T-helper 2 cell treated with Interferon-gamma antibody and Interleukin-4, amounts not matched to agents 5 μg/mL and 100 μg/mL, for 36 hours (primary cell): ENCODE measurements around the gene GLI2.

Experiments
- DNase-seq: peaks from one replicate; pipeline ENCODE4 v3.0.0; 2021; ENCODE audit warnings: low spot score
- H3K27ac Mint-ChIP-seq: one replicate; pipeline ENCODE4 v1.8.0; 2021; ENCODE audit warnings: mild to moderate bottlenecking, mixed read lengths
- H3K27me3 Mint-ChIP-seq: one replicate; pipeline ENCODE4 v1.8.0; 2021; ENCODE audit warnings: low read depth, mixed read lengths
- H3K36me3 Mint-ChIP-seq: one replicate; pipeline ENCODE4 v1.8.0; 2021; ENCODE audit warnings: low read depth, mixed read lengths
- H3K4me1 Mint-ChIP-seq: one replicate; pipeline ENCODE4 v1.8.0; 2021; ENCODE audit warnings: low read depth, mixed read lengths
- H3K4me3 Mint-ChIP-seq: one replicate; pipeline ENCODE4 v1.8.0; 2022; ENCODE audit warnings: mild to moderate bottlenecking, moderate library complexity, mixed read lengths
- H3K9me3 Mint-ChIP-seq: one replicate; pipeline ENCODE4 v1.8.0; 2021; ENCODE audit warnings: mixed read lengths

Gene GLI2

DNA sequence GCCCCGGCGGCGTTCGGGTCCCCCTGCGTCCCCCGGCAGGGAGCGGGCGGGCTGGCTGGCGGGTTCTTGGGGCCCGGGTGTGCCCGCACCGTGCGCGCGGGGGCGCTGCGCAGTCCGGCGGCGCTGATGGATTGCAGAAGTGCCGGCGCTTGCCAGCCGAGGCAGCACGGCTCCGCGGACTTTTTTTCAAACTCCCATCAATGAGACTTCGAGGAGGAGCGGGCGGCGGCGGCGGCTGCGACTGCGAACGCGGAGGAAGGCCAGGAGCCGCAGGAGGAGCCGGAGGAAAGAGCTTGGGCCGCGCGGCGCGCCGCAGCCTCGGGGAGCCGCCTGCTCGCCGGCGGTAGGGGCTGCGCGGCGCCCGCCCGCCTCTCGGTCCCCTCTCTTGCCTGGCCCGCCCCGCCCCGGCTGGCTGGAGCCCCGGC, at the start of gene GLI2:
Gene GLI2 (plus strand): TSS at position 123 of the 425 bp plus-strand sequence. CDS start 61,453 bp downstream, outside the sequence.
- H3K4me1 Mint-ChIP-seq = peaks cover 5% of the 10 kb centered on the region
- no peak within 1 kb of the TSS for H3K27ac Mint-ChIP-seq
- DNase-seq = peak; percentile 33
- no peaks in the 10 kb centered on the region for H3K9me3 Mint-ChIP-seq
- no peaks in the 10 kb centered on the region for H3K36me3 Mint-ChIP-seq
- peaks cover 67% of the 10 kb centered on the region for H3K27me3 Mint-ChIP-seq
- H3K4me3 Mint-ChIP-seq = peak within 1 kb of the TSS; percentile 59

DNA sequence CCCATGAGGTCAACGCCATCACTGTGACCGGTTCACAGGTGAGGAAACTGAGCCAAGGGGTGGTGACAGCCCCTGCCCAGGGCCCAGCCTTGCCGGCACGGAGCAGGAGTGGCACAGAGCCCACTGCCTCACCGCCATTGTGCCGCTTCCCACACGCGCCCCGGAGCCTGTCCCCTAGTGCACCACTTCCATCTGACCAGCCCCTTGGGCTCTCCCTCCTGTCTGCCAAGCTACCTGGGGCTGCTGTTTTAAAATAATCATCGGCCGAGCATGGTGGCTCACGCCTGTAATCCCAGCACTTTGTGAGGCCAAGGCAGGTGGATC, 49.7 kb upstream of the GLI2 start:
- Mint-ChIP-seq H3K36me3 (no peaks in the 10 kb centered on the region), H3K9me3 (no peaks in the 10 kb centered on the region), H3K4me1 (no peaks in the 10 kb centered on the region), H3K27ac (no peak overlapping the region), H3K27me3 (no peaks in the 10 kb centered on the region), H3K4me3 (no peak overlapping the region)
- DNase-seq = no peak

DNA sequence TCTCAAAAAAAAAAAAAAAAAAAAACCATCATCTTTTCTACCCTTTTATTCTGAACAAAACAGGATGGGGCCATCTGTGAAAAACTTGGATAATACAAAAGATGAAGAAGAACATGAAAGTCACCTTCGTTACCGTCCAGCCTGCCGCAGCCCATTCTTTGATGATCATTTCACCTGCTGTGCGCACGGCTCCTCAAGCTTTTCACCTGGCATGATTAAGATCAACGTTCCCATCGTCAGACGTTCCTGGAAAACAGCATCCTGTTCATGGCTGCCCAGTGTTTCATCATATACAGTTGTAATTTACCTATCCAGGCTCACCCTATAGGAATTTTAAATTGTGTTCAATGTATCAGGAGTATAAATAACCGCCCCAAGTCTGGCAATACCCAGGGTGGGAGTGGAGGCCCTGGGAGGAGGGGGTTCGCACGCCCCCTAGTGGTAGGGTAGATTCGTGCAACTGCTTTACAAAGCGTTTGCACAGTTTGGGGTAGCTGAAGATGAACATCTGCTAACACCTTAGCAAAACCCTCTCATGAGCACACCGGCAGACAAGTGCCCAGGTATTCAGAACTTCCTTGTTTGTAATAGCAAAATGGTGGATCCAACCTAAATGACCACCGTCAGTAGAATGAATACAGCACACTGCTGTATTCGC, 49.0 kb upstream of the GLI2 start:
- no peaks in the 10 kb centered on the region for H3K36me3 Mint-ChIP-seq
- H3K4me3 Mint-ChIP-seq = no peak overlapping the region
- H3K27ac Mint-ChIP-seq = no peak overlapping the region
- H3K9me3 Mint-ChIP-seq = no peaks in the 10 kb centered on the region
- no peak for DNase-seq
- no peaks in the 10 kb centered on the region for H3K4me1 Mint-ChIP-seq
- no peaks in the 10 kb centered on the region for H3K27me3 Mint-ChIP-seq

DNA sequence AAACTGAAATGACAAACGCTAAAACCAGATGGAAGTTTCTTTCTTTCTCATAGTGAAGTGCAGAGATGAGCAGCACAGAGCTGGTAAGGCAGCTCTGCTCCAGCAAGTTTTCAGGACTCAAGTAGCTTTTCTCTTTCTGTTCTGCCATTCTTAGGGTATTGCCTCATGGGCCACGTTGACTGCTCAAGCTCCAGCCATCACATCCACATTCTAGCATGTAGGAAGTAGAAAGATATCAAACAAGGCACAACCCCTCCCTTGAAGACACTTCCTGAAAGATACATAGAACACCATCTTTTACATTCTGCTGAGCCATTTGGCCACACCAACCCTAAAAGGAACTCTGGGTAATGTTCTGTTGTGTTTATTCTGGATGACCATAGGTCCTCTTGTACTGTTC, 48.5 kb upstream of the GLI2 start:
- Mint-ChIP-seq H3K27me3 (no peaks in the 10 kb centered on the region), H3K27ac (no peak overlapping the region), H3K4me3 (no peak overlapping the region), H3K9me3 (no peaks in the 10 kb centered on the region), H3K4me1 (no peaks in the 10 kb centered on the region), H3K36me3 (no peaks in the 10 kb centered on the region)
- DNase-seq = no peak

DNA sequence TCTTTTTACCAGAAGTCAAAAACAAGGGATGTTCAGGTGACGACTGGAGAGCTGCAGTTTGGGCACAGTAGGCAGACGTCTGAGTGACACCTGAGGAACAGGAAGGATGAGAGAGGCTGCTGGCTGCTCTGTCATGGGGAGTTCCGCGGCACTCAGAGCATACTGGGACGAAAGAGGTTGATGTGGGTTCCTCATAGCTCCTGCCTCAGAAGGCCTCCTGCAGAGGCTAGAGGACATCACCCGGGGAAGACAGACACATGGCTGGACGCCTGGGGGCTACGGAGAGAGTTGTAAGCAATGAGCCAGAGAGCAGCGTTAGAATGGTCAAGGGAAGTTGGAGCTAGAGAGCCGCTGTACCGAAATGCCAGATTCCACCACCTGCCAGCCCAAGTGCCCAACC, 45.1 kb upstream of the GLI2 start:
- Mint-ChIP-seq H3K9me3 (no peaks in the 10 kb centered on the region), H3K27ac (no peak overlapping the region), H3K4me3 (no peak overlapping the region), H3K36me3 (no peaks in the 10 kb centered on the region), H3K27me3 (peaks cover 12% of the 10 kb centered on the region), H3K4me1 (peaks cover 2% of the 10 kb centered on the region)
- DNase-seq = no peak

DNA sequence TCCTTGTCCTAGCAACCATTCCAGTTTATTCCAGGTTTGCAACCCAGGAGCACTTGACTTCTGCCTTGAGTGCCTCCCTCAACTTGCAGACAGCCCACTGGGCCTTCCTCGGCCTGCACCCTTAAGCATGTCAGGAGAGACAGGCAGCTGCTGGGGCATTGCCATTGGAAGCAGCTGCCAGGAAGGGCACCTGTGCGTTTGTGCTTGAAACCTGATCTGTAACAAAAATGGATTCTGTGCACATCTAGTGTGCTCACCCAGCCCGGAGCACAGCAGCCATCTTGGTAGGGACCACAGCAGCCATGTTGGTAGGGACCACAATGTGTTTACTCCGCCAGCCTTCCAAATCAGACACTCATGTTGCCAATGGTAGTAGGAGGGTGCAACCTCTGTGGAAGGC, 44.3 kb upstream of the GLI2 start:
- Mint-ChIP-seq H3K9me3 (no peaks in the 10 kb centered on the region), H3K27ac (no peak overlapping the region), H3K36me3 (no peaks in the 10 kb centered on the region), H3K4me1 (peaks cover 4% of the 10 kb centered on the region), H3K4me3 (no peak overlapping the region), H3K27me3 (peaks cover 19% of the 10 kb centered on the region)
- no peak for DNase-seq

DNA sequence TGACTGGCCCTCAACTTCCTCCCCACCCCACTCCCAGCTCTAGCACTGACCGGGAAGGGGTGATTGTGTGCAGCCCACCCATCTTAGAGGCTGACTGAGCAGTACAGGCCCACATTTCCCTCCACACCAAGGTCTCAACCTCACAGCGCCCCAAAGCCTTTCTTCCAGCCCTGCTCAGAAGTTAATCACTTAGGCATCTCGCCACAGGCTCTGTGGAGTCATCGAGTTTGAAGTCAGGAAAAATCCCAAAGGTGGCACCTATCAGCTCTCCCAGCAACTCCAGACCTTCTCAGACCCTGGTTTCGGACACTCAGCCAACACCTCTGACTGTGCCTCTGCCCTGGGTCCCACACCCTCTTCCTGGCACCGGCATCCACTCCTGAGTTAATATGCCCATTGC, 43.0 kb upstream of the GLI2 start:
- no peaks in the 10 kb centered on the region for H3K9me3 Mint-ChIP-seq
- peaks cover 29% of the 10 kb centered on the region for H3K27me3 Mint-ChIP-seq
- H3K4me3 Mint-ChIP-seq = no peak overlapping the region
- H3K4me1 Mint-ChIP-seq = peaks cover 4% of the 10 kb centered on the region
- H3K27ac Mint-ChIP-seq = no peak overlapping the region
- H3K36me3 Mint-ChIP-seq = no peaks in the 10 kb centered on the region
- DNase-seq = no peak

DNA sequence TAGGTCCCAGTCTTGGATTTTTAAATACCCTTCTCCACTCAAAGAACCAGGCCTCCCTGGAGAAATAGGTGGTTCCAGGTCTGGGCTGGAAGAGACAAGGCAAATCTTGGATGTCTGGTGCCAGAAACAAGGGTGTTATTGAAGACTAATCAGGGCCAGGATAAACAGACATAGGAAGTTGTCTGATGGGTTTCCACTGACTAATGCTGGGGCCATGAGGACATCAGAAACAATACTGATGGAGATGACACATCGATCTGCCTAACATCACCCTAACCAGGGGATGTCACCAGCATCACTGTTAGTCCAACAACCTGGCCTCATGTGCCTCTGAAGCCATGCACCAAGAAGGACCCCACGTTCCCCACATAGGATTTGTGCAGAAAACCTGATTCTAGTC, 42.5 kb upstream of the GLI2 start:
- no peak for DNase-seq
- Mint-ChIP-seq H3K4me1 (peaks cover 4% of the 10 kb centered on the region), H3K4me3 (no peak overlapping the region), H3K27me3 (peaks cover 29% of the 10 kb centered on the region), H3K36me3 (no peaks in the 10 kb centered on the region), H3K9me3 (no peaks in the 10 kb centered on the region), H3K27ac (no peak overlapping the region)

DNA sequence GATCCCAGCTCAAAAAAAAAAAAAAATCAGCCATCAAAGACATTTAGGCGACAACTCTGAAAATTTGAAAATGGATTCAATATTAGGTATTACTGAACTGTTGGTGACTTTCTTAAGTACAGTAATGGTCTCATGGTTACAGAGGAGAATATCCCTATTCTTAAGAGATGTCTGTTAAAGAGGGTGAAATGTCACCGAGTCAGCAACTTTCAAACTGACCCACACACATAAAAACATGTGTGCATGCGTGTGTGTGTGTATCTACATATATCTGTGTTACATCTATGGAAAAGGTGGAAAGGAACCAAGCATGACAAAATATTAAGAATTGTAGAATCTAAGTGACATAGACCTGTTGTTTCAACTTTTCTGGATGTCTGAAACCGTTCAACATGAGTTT, 41.6 kb upstream of the GLI2 start:
- H3K4me3 Mint-ChIP-seq = no peak overlapping the region
- H3K9me3 Mint-ChIP-seq = no peaks in the 10 kb centered on the region

DNA sequence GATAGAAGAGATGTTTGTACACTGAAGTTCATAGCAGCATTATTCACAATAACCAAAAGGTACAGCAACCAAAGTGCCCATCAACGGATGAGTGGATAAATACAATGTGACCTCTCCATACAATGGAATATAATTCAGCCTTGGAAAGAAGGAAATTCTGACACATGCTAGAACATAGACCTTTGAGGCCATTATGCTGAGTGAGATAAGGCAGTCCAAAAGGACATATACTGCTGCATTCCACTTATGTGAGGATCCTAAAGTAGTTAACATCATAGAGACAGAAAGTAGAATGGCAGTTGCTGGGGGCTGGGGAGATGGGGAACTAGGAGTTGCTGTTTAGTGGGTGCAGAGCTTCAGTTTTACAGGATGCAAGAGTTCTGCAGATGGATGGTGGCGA, 38.2 kb upstream of the GLI2 start:
- DNase-seq = no peak
- H3K4me1 Mint-ChIP-seq = peaks cover 4% of the 10 kb centered on the region
- no peaks in the 10 kb centered on the region for H3K9me3 Mint-ChIP-seq
- no peaks in the 10 kb centered on the region for H3K36me3 Mint-ChIP-seq
- no peak overlapping the region for H3K27ac Mint-ChIP-seq
- peaks cover 31% of the 10 kb centered on the region for H3K27me3 Mint-ChIP-seq
- no peak overlapping the region for H3K4me3 Mint-ChIP-seq

More for the DNA sequence above, 41.6 kb upstream of the GLI2 start:
- DNase-seq = no peak
- peaks cover 4% of the 10 kb centered on the region for H3K4me1 Mint-ChIP-seq
- H3K27me3 Mint-ChIP-seq = peaks cover 29% of the 10 kb centered on the region
- no peak overlapping the region for H3K27ac Mint-ChIP-seq
- no peaks in the 10 kb centered on the region for H3K36me3 Mint-ChIP-seq

DNA sequence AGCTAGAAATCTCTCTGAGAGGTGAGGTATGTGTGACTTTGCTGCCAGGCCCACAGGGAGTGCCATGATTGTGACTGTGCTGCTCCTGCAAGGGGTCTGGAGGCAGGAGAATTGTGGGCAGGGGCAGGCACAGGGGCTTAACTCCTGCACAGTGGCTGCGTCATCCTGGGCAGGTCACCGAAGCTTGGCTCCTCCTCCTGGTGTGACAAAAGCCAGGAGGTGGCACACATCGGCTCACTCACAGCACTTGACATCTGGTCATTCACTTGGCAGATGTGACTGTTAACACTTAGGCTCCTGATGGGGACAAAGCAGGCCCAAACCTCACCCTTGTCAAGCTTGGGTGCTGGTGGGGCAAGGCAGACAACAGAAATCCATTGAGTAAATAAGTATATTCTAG, 36.4 kb upstream of the GLI2 start:
- no peak overlapping the region for H3K4me3 Mint-ChIP-seq
- DNase-seq = no peak
- peaks cover 4% of the 10 kb centered on the region for H3K4me1 Mint-ChIP-seq
- H3K27ac Mint-ChIP-seq = no peak overlapping the region
- no peaks in the 10 kb centered on the region for H3K36me3 Mint-ChIP-seq
- peaks cover 27% of the 10 kb centered on the region for H3K27me3 Mint-ChIP-seq
- no peaks in the 10 kb centered on the region for H3K9me3 Mint-ChIP-seq

DNA sequence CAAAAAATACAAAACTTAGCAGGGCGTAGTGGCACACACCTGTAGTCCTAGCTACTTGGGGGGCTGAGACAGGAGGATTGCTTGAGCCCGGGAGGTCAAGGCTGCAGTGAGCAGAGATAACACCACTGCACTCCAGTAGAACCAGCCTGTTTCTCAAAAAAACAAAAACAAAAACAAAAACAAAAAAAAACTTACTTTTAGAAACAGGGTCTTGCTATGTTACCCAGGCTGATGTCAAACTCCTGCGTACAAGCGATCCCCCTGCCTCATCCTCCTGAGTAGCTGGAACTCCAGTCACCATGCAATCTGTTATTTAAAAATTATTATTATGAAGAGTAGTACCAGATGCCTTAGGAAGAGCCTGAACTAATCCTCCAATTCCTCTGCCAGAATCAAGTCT, 35.0 kb upstream of the GLI2 start:
- Mint-ChIP-seq H3K27me3 (peaks cover 18% of the 10 kb centered on the region), H3K27ac (no peak overlapping the region), H3K4me1 (peaks cover 1% of the 10 kb centered on the region), H3K36me3 (no peaks in the 10 kb centered on the region), H3K9me3 (no peaks in the 10 kb centered on the region), H3K4me3 (no peak overlapping the region)
- no peak for DNase-seq

DNA sequence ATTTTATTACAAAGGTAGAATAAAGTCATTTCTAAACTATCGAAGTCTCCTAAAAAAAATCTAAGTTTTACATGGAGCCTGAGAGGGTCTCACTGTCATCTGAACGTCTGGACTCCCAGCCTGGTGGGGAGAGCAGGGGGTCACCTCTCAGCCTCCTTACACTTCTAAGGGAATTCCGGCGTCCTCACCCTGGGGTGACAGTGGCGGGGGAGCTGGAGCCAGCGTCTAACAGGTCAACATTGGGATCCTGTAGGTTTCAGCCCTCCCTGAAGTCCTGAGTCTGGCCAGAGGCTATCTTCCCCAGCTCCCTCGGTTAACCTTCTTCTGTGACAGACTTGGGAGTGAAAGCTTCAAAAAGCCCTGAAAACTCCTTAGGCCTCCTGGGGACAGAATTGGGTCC, 34.6 kb upstream of the GLI2 start:
- Mint-ChIP-seq H3K9me3 (no peaks in the 10 kb centered on the region), H3K27me3 (peaks cover 14% of the 10 kb centered on the region), H3K27ac (no peak overlapping the region), H3K4me3 (no peak overlapping the region), H3K36me3 (no peaks in the 10 kb centered on the region), H3K4me1 (no peaks in the 10 kb centered on the region)
- DNase-seq = no peak

DNA sequence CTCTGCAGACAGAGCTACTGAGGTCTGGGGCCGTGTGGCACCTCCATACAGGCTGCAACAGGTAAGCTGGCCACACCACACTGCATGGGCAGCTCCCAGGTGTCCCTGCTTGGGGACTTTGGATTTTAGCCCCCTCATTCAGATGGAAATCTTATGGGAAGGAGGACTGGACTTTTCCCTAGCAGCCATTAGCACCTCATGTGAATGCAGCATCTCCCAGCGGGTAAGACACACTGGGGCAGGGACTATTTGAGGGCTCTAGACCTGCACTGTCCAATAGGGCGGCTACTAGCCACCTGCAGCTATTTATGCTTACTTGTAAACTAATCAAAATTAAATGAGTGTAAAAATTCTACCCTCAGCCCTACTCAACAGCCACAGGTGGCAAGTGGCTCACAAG, 34.2 kb upstream of the GLI2 start:
- Mint-ChIP-seq H3K27me3 (peaks cover 11% of the 10 kb centered on the region), H3K27ac (no peak overlapping the region), H3K36me3 (no peaks in the 10 kb centered on the region), H3K9me3 (no peaks in the 10 kb centered on the region), H3K4me3 (no peak overlapping the region), H3K4me1 (no peaks in the 10 kb centered on the region)
- DNase-seq = no peak

DNA sequence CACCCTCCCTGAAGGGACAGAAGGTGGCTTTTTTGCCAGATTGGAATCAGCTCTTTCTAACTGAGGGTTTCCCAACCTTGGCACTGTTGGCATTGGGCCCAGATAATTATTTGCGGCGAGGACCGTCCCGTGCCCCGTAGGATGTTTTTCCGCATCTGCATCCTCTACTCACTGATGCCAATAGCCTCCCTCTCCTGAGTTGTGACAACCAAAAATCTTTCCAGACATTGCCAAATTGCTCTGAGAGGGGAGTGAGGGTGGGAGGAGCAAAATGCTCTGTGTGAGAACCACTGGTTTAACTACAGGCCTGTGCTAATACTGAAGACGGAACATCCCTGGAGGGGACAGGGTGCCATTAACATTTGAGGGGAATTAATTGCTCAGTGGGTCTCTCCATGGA, 33.6 kb upstream of the GLI2 start:
- no peak overlapping the region for H3K4me3 Mint-ChIP-seq
- H3K27ac Mint-ChIP-seq = no peak overlapping the region

More for the DNA sequence above, 33.6 kb upstream of the GLI2 start:
- DNase-seq = no peak
- H3K36me3 Mint-ChIP-seq = no peaks in the 10 kb centered on the region
- H3K4me1 Mint-ChIP-seq = no peaks in the 10 kb centered on the region
- peaks cover 8% of the 10 kb centered on the region for H3K27me3 Mint-ChIP-seq
- H3K9me3 Mint-ChIP-seq = no peaks in the 10 kb centered on the region
